GM18519 (cell line): ENCODE data around the gene BCAS3.

Experiments used
- ATAC-seq: cut with Tn5 transposase; IDR thresholded peaks from one replicate; pipeline ENCODE4 v1.9.1; 2021; ENCODE audit warnings: mild to moderate bottlenecking, moderate library complexity; ENCODE audit not compliant: unreplicated experiment, low FRiP score

Gene BCAS3

GRCh38 chr17:61323003-61323908 is 645.6 kb downstream of the BCAS3 start:
- ATAC-seq, result no peak

GRCh38 chr17:61323909-61324868 is 646.5 kb downstream of the BCAS3 start:
- no peak for ATAC-seq

- ATAC-seq, result no peak
Measured at GRCh38 chr17:61324950-61325349, 647.3 kb downstream of the BCAS3 start.

- no peak for ATAC-seq
Measured at GRCh38 chr17:61325382-61326073, 647.9 kb downstream of the BCAS3 start.

GRCh38 chr17:61326330-61326729 is 648.7 kb downstream of the BCAS3 start:
- ATAC-seq, result no peak

GRCh38 chr17:61328351-61328750 is 650.7 kb downstream of the BCAS3 start:
- ATAC-seq, result no peak

- ATAC-seq, result no peak
Measured at GRCh38 chr17:61330174-61331150, 652.8 kb downstream of the BCAS3 start.

GRCh38 chr17:61331178-61331577 is 653.5 kb downstream of the BCAS3 start:
- ATAC-seq, result no peak

- no peak for ATAC-seq
Measured at GRCh38 chr17:61331886-61332285, 654.2 kb downstream of the BCAS3 start.

- ATAC-seq, result no peak
Measured at GRCh38 chr17:61333136-61333535, 655.5 kb downstream of the BCAS3 start.

GRCh38 chr17:61334673-61335072 is 657.0 kb downstream of the BCAS3 start:
- no peak for ATAC-seq

GRCh38 chr17:61335105-61335844 is 657.6 kb downstream of the BCAS3 start:
- ATAC-seq, result no peak

GRCh38 chr17:61335845-61336655 is 658.4 kb downstream of the BCAS3 start:
- no peak for ATAC-seq

GRCh38 chr17:61337290-61337689 is 659.6 kb downstream of the BCAS3 start:
- no peak for ATAC-seq

GRCh38 chr17:61338000-61338798 is 660.5 kb downstream of the BCAS3 start:
- ATAC-seq, result no peak

- ATAC-seq, result no peak
Measured at GRCh38 chr17:61338874-61339478, 661.3 kb downstream of the BCAS3 start.
